ENCODE measurements around the gene OR10A6.

- TF ChIP-seq, protein P1, sequence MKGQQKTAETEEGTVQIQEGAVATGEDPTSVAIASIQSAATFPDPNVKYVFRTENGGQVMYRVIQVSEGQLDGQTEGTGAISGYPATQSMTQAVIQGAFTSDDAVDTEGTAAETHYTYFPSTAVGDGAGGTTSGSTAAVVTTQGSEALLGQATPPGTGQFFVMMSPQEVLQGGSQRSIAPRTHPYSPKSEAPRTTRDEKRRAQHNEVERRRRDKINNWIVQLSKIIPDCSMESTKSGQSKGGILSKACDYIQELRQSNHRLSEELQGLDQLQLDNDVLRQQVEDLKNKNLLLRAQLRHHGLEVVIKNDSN (IDR thresholded peaks at IDR 0.05), result no peak
- TF ChIP-seq TAF1 (IDR thresholded peaks at IDR 0.05; ENCODE audit: low read depth), result no peak
- TF ChIP-seq, protein P2, sequence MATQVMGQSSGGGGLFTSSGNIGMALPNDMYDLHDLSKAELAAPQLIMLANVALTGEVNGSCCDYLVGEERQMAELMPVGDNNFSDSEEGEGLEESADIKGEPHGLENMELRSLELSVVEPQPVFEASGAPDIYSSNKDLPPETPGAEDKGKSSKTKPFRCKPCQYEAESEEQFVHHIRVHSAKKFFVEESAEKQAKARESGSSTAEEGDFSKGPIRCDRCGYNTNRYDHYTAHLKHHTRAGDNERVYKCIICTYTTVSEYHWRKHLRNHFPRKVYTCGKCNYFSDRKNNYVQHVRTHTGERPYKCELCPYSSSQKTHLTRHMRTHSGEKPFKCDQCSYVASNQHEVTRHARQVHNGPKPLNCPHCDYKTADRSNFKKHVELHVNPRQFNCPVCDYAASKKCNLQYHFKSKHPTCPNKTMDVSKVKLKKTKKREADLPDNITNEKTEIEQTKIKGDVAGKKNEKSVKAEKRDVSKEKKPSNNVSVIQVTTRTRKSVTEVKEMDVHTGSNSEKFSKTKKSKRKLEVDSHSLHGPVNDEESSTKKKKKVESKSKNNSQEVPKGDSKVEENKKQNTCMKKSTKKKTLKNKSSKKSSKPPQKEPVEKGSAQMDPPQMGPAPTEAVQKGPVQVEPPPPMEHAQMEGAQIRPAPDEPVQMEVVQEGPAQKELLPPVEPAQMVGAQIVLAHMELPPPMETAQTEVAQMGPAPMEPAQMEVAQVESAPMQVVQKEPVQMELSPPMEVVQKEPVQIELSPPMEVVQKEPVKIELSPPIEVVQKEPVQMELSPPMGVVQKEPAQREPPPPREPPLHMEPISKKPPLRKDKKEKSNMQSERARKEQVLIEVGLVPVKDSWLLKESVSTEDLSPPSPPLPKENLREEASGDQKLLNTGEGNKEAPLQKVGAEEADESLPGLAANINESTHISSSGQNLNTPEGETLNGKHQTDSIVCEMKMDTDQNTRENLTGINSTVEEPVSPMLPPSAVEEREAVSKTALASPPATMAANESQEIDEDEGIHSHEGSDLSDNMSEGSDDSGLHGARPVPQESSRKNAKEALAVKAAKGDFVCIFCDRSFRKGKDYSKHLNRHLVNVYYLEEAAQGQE (IDR thresholded peaks at IDR 0.05; ENCODE audit: low read depth), result no peak
- TF ChIP-seq CEBPB (IDR thresholded peaks at IDR 0.05), result no peak
These were observed 43.6 kb upstream of the OR10A6 start for GRCh38 chr11:7974668-7975067.
